CD4-positive, alpha-beta T cell treated with Interleukin-17A for 4 hours (primary cell): Measurements from ENCODE around the gene CHMP4A.
"Not testable (repeated sequence)": the region's sequence is repeated elsewhere in the genome, so short reads cannot be mapped to it uniquely, and the experiment has no call there.

Experiments used
- DNase-seq: peaks from one replicate; pipeline ENCODE4 v3.0.0-alpha.2; 2020; ENCODE audit warnings: mixed read lengths

CHMP4A gene

GRCh38 chr14:24246765-24247212, 33.5 kb upstream of the CHMP4A start:
- DNase-seq = peak; percentile 7

- not testable (repeated sequence) for DNase-seq
Observed at GRCh38 chr14:24245350-24245749, 32.1 kb upstream of the CHMP4A start.

GRCh38 chr14:24243336-24243836, 30.1 kb upstream of the CHMP4A start:
- no peak for DNase-seq

- DNase-seq = peak; percentile 97
Observed at GRCh38 chr14:24241829-24242443, 28.6 kb upstream of the CHMP4A start.

- DNase-seq = no peak
Observed at GRCh38 chr14:24240110-24240918, 27.0 kb upstream of the CHMP4A start.

- DNase-seq = no peak
Observed at GRCh38 chr14:24238527-24239037, 25.3 kb upstream of the CHMP4A start.

GRCh38 chr14:24238123-24238522, 24.8 kb upstream of the CHMP4A start:
- DNase-seq = peak; percentile 7

GRCh38 chr14:24237463-24237955, 24.2 kb upstream of the CHMP4A start:
- DNase-seq = no peak

GRCh38 chr14:24236689-24237462, 23.6 kb upstream of the CHMP4A start:
- DNase-seq = no peak

- DNase-seq = no peak
Observed at GRCh38 chr14:24235804-24236688, 22.8 kb upstream of the CHMP4A start.

GRCh38 chr14:24234095-24235005, 21.1 kb upstream of the CHMP4A start:
- DNase-seq = no peak

GRCh38 chr14:24233538-24233866, 20.2 kb upstream of the CHMP4A start:
- no peak for DNase-seq

GRCh38 chr14:24232645-24233537, 19.6 kb upstream of the CHMP4A start, which contains the start of gene GMPR2:
Gene GMPR2 (plus strand): TSS chr14:24232929. CDS start chr14:24233254, 325 bp downstream.
- peak; percentile 30 for DNase-seq

- DNase-seq = peak; percentile 89
Observed at GRCh38 chr14:24232121-24232644, 18.9 kb upstream of the CHMP4A start, which contains the start of gene NEDD8. Gene NEDD8 (minus strand): TSS chr14:24232367. CDS start chr14:24232267, 100 bp downstream.

- peak; percentile 8 for DNase-seq
Observed at GRCh38 chr14:24231263-24232120, 18.2 kb upstream of the CHMP4A start.

GRCh38 chr14:24228902-24229301, 15.6 kb upstream of the CHMP4A start:
- no peak for DNase-seq

- DNase-seq = no peak
Observed at GRCh38 chr14:24226473-24226872, 13.2 kb upstream of the CHMP4A start.

GRCh38 chr14:24224618-24225071, 11.4 kb upstream of the CHMP4A start:
- no peak for DNase-seq
